Neutrophil (primary cell): ENCODE data around the gene RNF212B.
"Not testable (repeated sequence)": the region's sequence is repeated elsewhere in the genome, so short reads cannot be mapped to it uniquely, and the experiment has no call there.

Experiments used
- H3K27ac ChIP-seq: fragments of 200-600 bp; sonication (generic); 2 replicates; pipeline ENCODE4 v1.5.1; 2016; ENCODE audit warnings: mild to moderate bottlenecking, moderate library complexity
- H3K27me3 ChIP-seq: fragments of 200-600 bp; sonication (generic); 2 replicates; pipeline ENCODE4 v1.6.0; 2016; ENCODE audit warnings: mild to moderate bottlenecking
- H3K36me3 ChIP-seq: fragments of 200-600 bp; sonication (generic); 2 replicates; pipeline ENCODE4 v1.5.1; 2017
- H3K4me1 ChIP-seq, 2 experiments: fragments of 200-600 bp in 1 of 2; sonication (generic) in 1 of 2; 1 replicate in 1 of 2; 2 replicates in 1 of 2; pipeline versions ENCODE4 v1.5.1 to v1.6.1; 2013 to 2016; ENCODE audit warnings: low read depth in 1 of 2, low read length in 1 of 2, mild to moderate bottlenecking in 1 of 2, moderate library complexity in 1 of 2; ENCODE audit not compliant: control insufficient read depth in 1 of 2, insufficient read depth in 1 of 2
- H3K4me3 ChIP-seq, 2 experiments: fragments of 200-600 bp in 1 of 2; sonication (generic) in 1 of 2; 1 replicate in 1 of 2; 2 replicates in 1 of 2; pipeline ENCODE4 v1.5.1; 2013 to 2016; ENCODE audit warnings: low read depth in 1 of 2, low read length in 1 of 2, mild to moderate bottlenecking in 1 of 2, moderate library complexity in 1 of 2
- H3K9me3 ChIP-seq: fragments of 200-600 bp; sonication (generic); 2 replicates; pipeline ENCODE4 v1.5.1; 2016
- CTCF ChIP-seq: fragments of 200-600 bp; sonication (generic); IDR thresholded peaks from 2 replicates; pipeline ENCODE4 v1.5.1; 2016; ENCODE audit warnings: antibody characterized with exemption

The RNF212B gene, protein sequence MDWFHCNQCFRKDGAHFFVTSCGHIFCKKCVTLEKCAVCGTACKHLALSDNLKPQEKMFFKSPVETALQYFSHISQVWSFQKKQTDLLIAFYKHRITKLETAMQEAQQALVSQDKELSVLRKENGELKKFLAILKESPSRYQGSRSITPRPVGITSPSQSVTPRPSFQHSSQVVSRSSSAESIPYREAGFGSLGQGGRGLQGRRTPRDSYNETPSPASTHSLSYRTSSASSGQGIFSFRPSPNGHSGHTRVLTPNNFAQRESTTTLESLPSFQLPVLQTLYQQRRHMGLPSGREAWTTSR

DNA sequence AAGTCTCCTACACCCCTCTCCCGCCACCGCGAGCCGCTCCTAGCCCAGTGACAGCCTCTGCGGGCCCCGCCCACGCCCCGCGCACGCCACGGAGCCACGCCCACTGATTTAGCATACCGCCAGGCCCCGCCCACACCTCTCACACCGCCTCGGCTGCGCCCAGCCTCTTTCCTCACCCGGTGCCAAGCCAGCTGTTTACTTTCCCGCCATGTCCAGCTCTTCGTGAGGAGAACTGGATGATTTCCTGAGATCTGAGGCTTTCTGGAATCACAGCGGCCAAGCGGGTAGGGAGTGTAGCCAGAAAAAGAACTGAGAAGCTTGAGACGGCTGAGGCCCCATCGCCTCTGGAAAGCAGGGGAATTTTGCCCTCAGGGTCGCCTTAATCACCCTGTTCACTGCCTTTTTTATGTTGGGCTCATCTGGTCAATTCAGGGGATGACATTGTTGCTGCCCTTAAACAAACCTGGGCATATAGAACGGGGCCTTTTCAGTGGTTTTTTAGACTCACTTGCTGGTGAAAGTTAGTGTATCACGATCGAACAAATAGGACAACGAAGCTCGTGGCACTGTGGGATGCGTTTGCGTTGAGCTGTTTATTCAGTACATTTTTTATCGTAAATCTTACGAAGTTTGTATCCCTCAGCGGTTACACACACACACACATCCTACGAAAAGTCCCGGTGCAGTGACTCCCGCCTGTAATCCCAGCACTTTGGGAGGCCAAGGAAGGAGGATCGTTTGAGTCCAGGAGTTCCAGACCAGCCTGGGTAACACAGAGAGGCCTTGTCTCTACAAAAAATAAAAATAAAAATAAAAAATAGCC, at the start of gene RNF212B:
Gene RNF212B (plus strand): TSS at position 165 of the 823 bp plus-strand sequence. CDS start 2,410 bp downstream, outside the sequence.
- Histone ChIP-seq H3K27ac (no peak within 1 kb of the TSS), H3K27me3 (no peaks in the 10 kb centered on the region), H3K4me3 (peak within 1 kb of the TSS; percentile 48 to 52), H3K36me3 (no peaks in the 10 kb centered on the region), H3K4me1 (peaks cover 5 to 10% of the 10 kb centered on the region in 2 experiments), H3K9me3 (no peaks in the 10 kb centered on the region)
- peak; percentile 31 for TF ChIP-seq CTCF

DNA sequence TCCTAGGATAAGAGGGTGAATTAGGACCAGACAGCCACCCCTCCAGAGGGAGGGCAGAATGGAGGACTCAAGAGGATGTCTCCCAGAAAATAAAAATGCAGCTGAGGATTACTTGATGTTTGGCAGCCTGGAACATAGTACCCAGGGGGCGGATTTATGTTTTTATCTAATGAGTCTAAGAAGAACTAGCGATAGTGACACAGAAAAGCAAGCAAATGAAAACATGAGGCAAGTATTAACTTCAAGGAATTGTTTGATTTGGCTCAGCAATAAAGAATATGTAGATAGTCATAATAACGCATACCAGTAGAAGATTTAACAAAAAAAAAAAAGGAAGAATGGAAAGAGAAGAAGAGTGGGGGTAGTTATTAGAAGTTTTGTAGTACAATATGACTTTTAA, 44.3 kb upstream of the RNF212B start:
- no peak for TF ChIP-seq CTCF
- Histone ChIP-seq H3K36me3 (no peaks in the 10 kb centered on the region), H3K27ac (no peak overlapping the region), H3K4me3 (no peak overlapping the region), H3K9me3 (no peaks in the 10 kb centered on the region), H3K27me3 (no peaks in the 10 kb centered on the region), H3K4me1 (peaks cover 3 to 6% of the 10 kb centered on the region in 2 experiments)

DNA sequence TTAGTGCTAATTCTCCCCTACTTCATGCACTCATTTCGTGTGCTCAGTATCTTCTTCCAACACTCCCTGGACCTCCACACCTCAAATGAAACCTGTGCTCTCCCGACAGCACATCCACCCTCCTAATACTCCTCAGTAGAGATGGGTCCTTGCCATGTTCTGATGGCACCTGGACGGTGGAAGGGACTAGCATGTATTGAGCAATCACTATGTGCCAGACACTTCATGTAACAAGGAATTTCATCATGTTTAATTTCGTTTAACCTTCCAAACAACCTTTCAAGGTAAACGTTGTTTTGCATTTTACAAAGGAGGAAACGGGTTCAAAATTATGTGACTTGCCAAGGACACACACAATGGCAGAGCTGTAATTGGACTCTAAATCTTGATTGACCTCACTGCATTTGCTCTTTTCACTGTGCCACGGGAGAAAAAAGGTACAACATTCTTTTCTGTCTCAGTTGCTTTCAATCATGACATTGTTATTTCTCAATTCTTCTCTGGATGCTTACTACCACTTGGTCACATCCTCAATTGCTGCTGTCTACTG, 42.1 kb upstream of the RNF212B start:
- H3K27me3 ChIP-seq = no peaks in the 10 kb centered on the region
- no peak for TF ChIP-seq CTCF
- no peaks in the 10 kb centered on the region for H3K36me3 ChIP-seq
- H3K9me3 ChIP-seq = no peaks in the 10 kb centered on the region
- H3K27ac ChIP-seq = no peak overlapping the region
- H3K4me3 ChIP-seq = no peak overlapping the region
- peaks cover 3 to 6% of the 10 kb centered on the region in 2 experiments for H3K4me1 ChIP-seq

DNA sequence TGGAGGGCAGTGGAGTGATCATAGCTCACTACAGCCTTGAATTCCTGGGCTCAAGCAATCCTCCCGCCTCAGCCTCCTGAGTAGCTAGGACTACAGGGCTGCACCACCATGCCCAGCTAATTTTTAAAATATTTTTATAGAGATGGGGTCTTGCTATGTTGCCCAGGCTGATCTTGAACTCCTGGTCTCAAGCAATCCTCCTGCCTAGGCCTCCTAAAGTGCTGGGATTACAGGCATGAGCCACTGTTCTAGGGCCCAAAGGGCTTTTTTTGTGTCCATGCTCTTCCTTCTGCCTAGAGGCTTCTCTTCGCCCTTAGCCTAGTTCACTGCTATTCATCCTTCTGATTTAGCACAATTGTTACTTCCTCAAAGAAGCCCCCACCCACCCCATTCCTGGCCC, 41.2 kb upstream of the RNF212B start:
- not testable (repeated sequence) for H3K36me3 ChIP-seq, H3K4me1 ChIP-seq, H3K9me3 ChIP-seq, H3K27me3 ChIP-seq, H3K4me3 ChIP-seq, H3K27ac ChIP-seq

- H3K27ac ChIP-seq, H3K9me3 ChIP-seq, H3K4me1 ChIP-seq, H3K27me3 ChIP-seq, H3K36me3 ChIP-seq, H3K4me3 ChIP-seq: not testable (repeated sequence)
Observed at GRCh38 chr14:23199141-23199540, 38.6 kb upstream of the RNF212B start.

DNA sequence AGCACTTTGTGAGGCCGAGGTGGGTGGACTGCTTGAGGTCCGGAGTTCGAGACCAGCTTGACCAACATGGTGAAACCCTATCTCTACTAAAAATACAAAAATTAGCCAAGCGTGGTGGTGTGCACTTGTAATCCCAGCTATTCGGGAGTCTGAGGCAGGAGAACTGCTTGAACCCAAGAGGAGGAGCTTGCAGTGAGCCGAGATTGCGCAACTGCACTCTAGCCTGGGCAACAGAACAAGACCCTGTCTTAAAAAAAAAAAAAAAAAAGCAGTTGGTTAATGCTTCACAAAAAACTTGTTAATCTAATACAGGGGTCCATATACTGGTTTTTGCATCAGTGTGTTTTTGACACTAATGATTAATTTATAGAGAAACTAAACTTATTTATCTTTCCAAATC, 35.7 kb upstream of the RNF212B start:
- no peaks in the 10 kb centered on the region for H3K4me1 ChIP-seq
- H3K36me3 ChIP-seq = no peaks in the 10 kb centered on the region
- H3K9me3 ChIP-seq = no peaks in the 10 kb centered on the region
- no peak overlapping the region for H3K27ac ChIP-seq
- no peaks in the 10 kb centered on the region for H3K27me3 ChIP-seq
- no peak overlapping the region for H3K4me3 ChIP-seq
- TF ChIP-seq CTCF = no peak
